CD4-positive, CD25-positive, alpha-beta regulatory T cell (primary cell): ENCODE results near the gene DIAPH3. TPM values are rescaled to one million over a fixed set of nuclear protein-coding genes. Genes with fewer than 3 reads are reported as not detected.
"Not testable (repeated sequence)": the region's sequence is repeated elsewhere in the genome, so short reads cannot be mapped to it uniquely, and the experiment has no call there.

ENCODE experiments used
- ATAC-seq, 2 donors: fragments of 150-1000 bp; cut with Tn5 transposase; one replicate each; pipeline ENCODE4 v1.10.0; 2021; ENCODE audit warnings: low read depth in 2 of 2, moderate number of reproducible peaks in 2 of 2, moderate library complexity in 1 of 2
- DNase-seq, 3 donors: peaks; one replicate each; pipeline versions ENCODE4 v3.0.0 to v3.0.0-alpha.2; 2012 to 2022; ENCODE audit warnings: mixed read lengths in 1 of 3
- H3K27ac ChIP-seq: one replicate; pipeline ENCODE4 v1.7.0; 2013; ENCODE audit warnings: mild to moderate bottlenecking, low read length; ENCODE audit not compliant: insufficient read depth, poor library complexity, severe bottlenecking
- H3K27me3 ChIP-seq: one replicate; pipeline ENCODE4 v1.7.0; 2013; ENCODE audit warnings: low read length; ENCODE audit not compliant: control insufficient read depth, insufficient read depth
- H3K36me3 ChIP-seq: one replicate; pipeline ENCODE4 v1.7.0; 2013; ENCODE audit warnings: mild to moderate bottlenecking, low read length, moderate library complexity; ENCODE audit not compliant: control insufficient read depth, insufficient read depth
- H3K4me1 ChIP-seq: 2 replicates; pipeline ENCODE4 v1.7.0; 2013; ENCODE audit warnings: mild to moderate bottlenecking, low read length; ENCODE audit not compliant: insufficient read depth, control insufficient read depth, poor library complexity, severe bottlenecking
- H3K4me3 ChIP-seq: one replicate; pipeline ENCODE4 v1.7.0; 2013; ENCODE audit warnings: low read depth, mild to moderate bottlenecking, low read length, moderate library complexity
- H3K9me3 ChIP-seq, 2 experiments: 1 replicate in 1 of 2; 2 replicates in 1 of 2; pipeline ENCODE4 v1.7.0; 2013; ENCODE audit warnings: low read length in 2 of 2, mild to moderate bottlenecking in 1 of 2, moderate library complexity in 1 of 2; ENCODE audit not compliant: control insufficient read depth in 2 of 2
- H3K27ac Mint-ChIP-seq, 3 donors: one replicate each; pipeline ENCODE4 v1.8.0; 2020 to 2022; ENCODE audit warnings: mild to moderate bottlenecking in 3 of 3, mixed read lengths in 3 of 3, moderate library complexity in 2 of 3
- H3K27me3 Mint-ChIP-seq: one replicate; pipeline ENCODE4 v1.8.0; 2022; ENCODE audit warnings: mild to moderate bottlenecking, mixed read lengths
- H3K36me3 Mint-ChIP-seq: one replicate; pipeline ENCODE4 v1.8.0; 2020; ENCODE audit warnings: mixed read lengths
- H3K4me1 Mint-ChIP-seq, 4 donors: one replicate each; pipeline ENCODE4 v1.8.0; 2020 to 2022; ENCODE audit warnings: mixed read lengths in 4 of 4, mild to moderate bottlenecking in 1 of 4
- H3K4me3 Mint-ChIP-seq, 4 donors: one replicate each; pipeline ENCODE4 v1.8.0; 2020 to 2022; ENCODE audit warnings: mild to moderate bottlenecking in 4 of 4, mixed read lengths in 4 of 4, moderate library complexity in 3 of 4
- H3K9me3 Mint-ChIP-seq, 7 donors: one replicate each; pipeline ENCODE4 v1.8.0; 2020 to 2022; ENCODE audit warnings: mixed read lengths in 7 of 7, mild to moderate bottlenecking in 3 of 7, moderate library complexity in 2 of 7
- polyA plus RNA-seq, 4 donors: library from polyadenylated mRNA; unstranded; fragments of 300-500 nt; fragmentation: Illumina TruSeq; gene quantifications; one replicate each; pipeline ENCODE4 v1.2.3, GENCODE V29; 2021
- total RNA-seq: library from RNA; stranded (reverse); gene quantifications from one replicate; pipeline ENCODE4 v1.2.3, GENCODE V29; 2022

The DIAPH3 gene
- total and polyA plus RNA-seq, 5 donors from 2014 or later, result 0.09 to 0.57 (median 0.27) TPM

DNA sequence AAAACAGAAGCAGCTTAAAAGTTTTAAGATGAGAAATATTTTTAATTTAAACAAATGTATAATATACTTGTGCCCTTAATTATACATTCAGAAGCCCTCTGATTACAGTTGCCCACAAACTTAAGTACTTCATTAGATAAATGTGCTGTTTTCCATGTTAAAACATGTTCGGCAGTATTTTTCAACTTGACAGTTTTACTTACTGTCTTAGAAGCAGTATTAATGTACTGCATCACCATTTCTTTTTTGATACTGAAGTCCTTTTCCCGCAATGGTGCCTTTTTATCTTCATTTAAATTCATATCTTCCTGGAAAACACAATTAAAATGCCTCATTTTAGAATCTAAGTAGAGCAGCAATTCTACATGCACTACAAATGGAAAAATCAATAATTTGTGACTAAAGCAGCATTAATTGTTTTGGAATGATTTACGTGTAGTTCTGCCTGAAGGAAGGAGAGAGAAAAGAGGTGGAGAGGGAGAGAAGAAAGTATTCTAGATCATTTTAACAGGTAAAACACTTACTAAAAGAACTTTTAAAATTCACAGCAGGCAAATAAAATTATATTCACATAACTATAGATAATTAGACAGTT is 70.2 kb downstream of the DIAPH3 start:
- ATAC-seq, result no peak
- H3K4me3 Mint-ChIP-seq, result no peak overlapping the region

DNA sequence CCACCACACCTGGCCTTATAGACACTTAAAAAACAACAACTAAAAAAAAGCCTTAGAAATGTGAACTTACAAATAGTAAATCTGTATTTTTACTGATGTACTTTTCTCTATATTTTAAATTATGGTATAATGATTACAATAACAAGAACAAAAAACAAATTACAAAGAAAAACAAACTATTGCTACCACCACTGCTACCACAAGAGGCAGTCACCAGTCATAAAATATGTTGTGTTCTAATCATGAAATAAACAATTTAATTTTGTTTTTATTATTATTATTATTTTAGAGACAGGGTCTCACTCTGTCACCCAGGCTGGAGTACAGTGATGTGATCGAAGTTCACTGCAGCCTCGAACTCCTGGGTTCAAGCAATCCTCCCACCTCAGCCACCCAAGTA is 72.2 kb downstream of the DIAPH3 start:
- Mint-ChIP-seq H3K27me3 (no peaks in the 10 kb centered on the region), H3K36me3 (no peaks in the 10 kb centered on the region), H3K4me1 (peaks cover 0 to 3% (median 0%) of the 10 kb centered on the region in 4 donors), H3K4me3 (no peak overlapping the region), H3K27ac (no peak overlapping the region), H3K9me3 (no peaks in the 10 kb centered on the region)
- ATAC-seq (no peak), DNase-seq (no peak)
- Histone ChIP-seq H3K36me3 (no peaks in the 10 kb centered on the region), H3K4me3 (no peak overlapping the region), H3K27ac (no peak overlapping the region), H3K4me1 (no peaks in the 10 kb centered on the region), H3K9me3 (no peaks in the 10 kb centered on the region), H3K27me3 (no peaks in the 10 kb centered on the region)

More for the DNA sequence above, 70.2 kb downstream of the DIAPH3 start:
- Mint-ChIP-seq H3K36me3 (no peaks in the 10 kb centered on the region), H3K27me3 (no peaks in the 10 kb centered on the region), H3K27ac (no peak overlapping the region), H3K9me3 (no peaks in the 10 kb centered on the region), H3K4me1 (peaks cover 0 to 3% (median 0%) of the 10 kb centered on the region in 4 donors)
- Histone ChIP-seq H3K9me3 (no peaks in the 10 kb centered on the region), H3K36me3 (no peaks in the 10 kb centered on the region), H3K4me3 (no peak overlapping the region), H3K27me3 (no peaks in the 10 kb centered on the region), H3K4me1 (no peaks in the 10 kb centered on the region), H3K27ac (no peak overlapping the region)
- DNase-seq, result no peak

DNA sequence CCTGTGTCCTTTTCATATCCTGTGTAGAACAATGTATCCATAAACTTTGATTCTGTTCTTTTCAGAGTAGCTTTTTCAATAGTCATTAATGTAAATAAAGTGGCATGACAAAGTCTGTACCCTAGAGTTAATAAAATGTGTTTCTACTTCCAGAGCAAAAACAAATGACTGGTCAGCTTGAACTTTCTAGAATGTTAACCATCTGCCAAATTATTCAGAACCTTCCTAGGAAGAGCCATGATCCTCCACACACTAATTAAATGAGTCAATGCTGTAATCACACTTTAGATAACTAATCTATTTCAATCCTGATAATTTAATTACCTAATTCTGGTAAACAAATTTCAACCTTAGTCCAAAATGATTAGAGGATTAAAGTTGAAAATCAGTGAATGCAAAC is 73.2 kb downstream of the DIAPH3 start:
- H3K4me3 ChIP-seq, result no peak overlapping the region
- no peaks in the 10 kb centered on the region for H3K27me3 Mint-ChIP-seq
- no peaks in the 10 kb centered on the region for H3K9me3 ChIP-seq
- peaks cover 0 to 3% (median 0%) of the 10 kb centered on the region in 4 donors for H3K4me1 Mint-ChIP-seq
- H3K27me3 ChIP-seq, result no peaks in the 10 kb centered on the region
- no peaks in the 10 kb centered on the region for H3K36me3 Mint-ChIP-seq
- no peaks in the 10 kb centered on the region for H3K9me3 Mint-ChIP-seq
- no peak for DNase-seq
- no peaks in the 10 kb centered on the region for H3K4me1 ChIP-seq
- H3K4me3 Mint-ChIP-seq, result no peak overlapping the region
- no peak overlapping the region for H3K27ac ChIP-seq
- no peaks in the 10 kb centered on the region for H3K36me3 ChIP-seq
- no peak for ATAC-seq
- no peak overlapping the region for H3K27ac Mint-ChIP-seq

DNA sequence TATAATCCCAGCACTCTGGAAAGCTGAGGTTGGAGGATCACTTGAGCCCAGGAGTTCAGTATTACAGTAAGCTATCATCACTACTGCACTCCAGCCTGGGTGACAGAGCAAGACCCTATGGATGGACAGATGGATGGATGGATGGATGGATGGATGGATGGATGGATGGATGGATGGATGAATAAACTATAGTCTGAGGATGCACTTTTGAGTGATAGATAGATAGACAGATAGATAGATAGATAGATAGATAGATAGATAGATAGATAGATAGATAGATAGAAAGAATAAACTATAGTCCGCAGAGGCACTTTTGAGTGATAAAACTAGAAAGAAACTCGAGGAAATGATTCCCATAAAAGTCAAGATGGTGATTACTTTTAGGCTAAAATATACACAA is 79.9 kb downstream of the DIAPH3 start:
- not testable (repeated sequence) for H3K4me1 ChIP-seq

DNA sequence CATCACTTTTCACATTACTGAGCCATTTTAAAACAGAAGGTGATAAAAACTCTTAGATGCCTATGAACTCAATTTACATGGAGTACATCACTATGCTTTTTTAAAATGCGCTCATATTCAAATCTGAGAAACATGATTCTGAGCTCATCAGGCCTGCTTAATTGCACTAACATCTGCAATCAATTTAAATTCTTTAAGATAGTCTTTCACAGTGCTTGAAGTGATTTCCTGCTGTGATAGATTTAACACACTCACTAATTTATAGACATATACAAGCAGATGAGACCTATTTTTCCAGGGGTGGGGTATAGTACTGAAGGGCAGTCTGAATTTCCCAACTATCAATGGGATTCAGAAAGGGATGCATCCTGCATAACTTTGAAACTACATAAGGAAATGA is 82.9 kb downstream of the DIAPH3 start:
- Mint-ChIP-seq H3K4me3 (no peak overlapping the region), H3K27me3 (no peaks in the 10 kb centered on the region), H3K36me3 (no peaks in the 10 kb centered on the region), H3K27ac (no peak overlapping the region), H3K4me1 (no peaks in the 10 kb centered on the region), H3K9me3 (peaks cover 0 to 7% (median 1%) of the 10 kb centered on the region in 7 donors)
- Histone ChIP-seq H3K36me3 (no peaks in the 10 kb centered on the region), H3K4me3 (no peak overlapping the region), H3K9me3 (no peaks in the 10 kb centered on the region), H3K27me3 (no peaks in the 10 kb centered on the region), H3K4me1 (no peaks in the 10 kb centered on the region), H3K27ac (no peak overlapping the region)
- no peak for ATAC-seq
- DNase-seq, result no peak

More for the DNA sequence above, 79.9 kb downstream of the DIAPH3 start:
- H3K36me3 Mint-ChIP-seq, H3K27ac Mint-ChIP-seq, H3K4me1 Mint-ChIP-seq, H3K27ac ChIP-seq, H3K27me3 ChIP-seq, ATAC-seq, DNase-seq, H3K9me3 Mint-ChIP-seq, H3K36me3 ChIP-seq, H3K9me3 ChIP-seq, H3K27me3 Mint-ChIP-seq, H3K4me3 ChIP-seq, H3K4me3 Mint-ChIP-seq: not testable (repeated sequence)

DNA sequence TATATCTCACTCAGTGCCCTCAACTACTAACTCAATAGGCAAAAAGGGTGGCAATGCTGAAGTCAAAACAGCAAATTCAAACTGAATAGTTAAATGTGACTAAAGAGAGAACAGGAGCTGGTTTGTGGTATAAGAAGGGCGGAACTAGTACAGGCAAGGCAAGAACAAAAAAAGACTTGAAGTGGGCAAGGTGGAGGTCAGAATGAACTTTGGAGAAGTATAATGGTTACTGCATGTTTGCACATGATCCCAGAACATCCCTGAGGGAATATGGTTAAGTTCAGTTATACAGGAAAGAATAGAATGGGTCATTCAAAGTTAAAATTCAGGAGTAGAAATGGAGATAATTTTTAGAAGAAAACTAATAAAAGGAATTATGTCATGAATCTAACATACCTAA is 85.5 kb downstream of the DIAPH3 start:
- H3K4me3 Mint-ChIP-seq, result no peak overlapping the region
- Histone ChIP-seq H3K36me3 (no peaks in the 10 kb centered on the region), H3K27me3 (no peaks in the 10 kb centered on the region), H3K27ac (no peak overlapping the region), H3K9me3 (no peaks in the 10 kb centered on the region), H3K4me1 (no peaks in the 10 kb centered on the region), H3K4me3 (no peak overlapping the region)
- H3K27me3 Mint-ChIP-seq, result no peaks in the 10 kb centered on the region
- no peak overlapping the region for H3K27ac Mint-ChIP-seq
- ATAC-seq, result no peak
- H3K36me3 Mint-ChIP-seq, result no peaks in the 10 kb centered on the region
- no peak for DNase-seq
- H3K4me1 Mint-ChIP-seq, result peaks cover 0 to 2% (median 0%) of the 10 kb centered on the region in 4 donors
- peaks cover 0 to 5% (median 1%) of the 10 kb centered on the region in 7 donors for H3K9me3 Mint-ChIP-seq

DNA sequence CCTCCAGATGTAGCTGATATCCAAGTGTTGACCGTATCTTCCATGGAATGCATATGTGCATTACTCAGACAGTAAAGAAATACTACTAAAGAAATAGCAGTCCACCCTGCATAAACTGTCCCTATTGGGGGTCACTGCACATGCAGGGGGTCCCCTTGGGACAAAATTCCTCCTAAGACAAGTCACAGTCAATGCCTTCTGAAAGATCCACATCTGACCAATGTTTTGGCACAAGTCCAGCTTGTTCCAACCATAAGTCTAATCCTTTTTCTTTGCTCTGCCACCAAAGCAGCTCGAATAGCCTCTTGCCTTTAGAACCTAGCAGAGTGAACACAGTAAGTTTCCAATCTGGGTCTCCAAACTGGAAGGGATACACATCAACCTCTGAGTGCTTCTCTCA is 87.9 kb downstream of the DIAPH3 start:
- Histone ChIP-seq H3K9me3 (no peaks in the 10 kb centered on the region), H3K4me1 (no peaks in the 10 kb centered on the region), H3K36me3 (no peaks in the 10 kb centered on the region), H3K4me3 (no peak overlapping the region), H3K27me3 (no peaks in the 10 kb centered on the region), H3K27ac (no peak overlapping the region)
- DNase-seq (no peak), ATAC-seq (no peak)
- Mint-ChIP-seq H3K4me1 (peaks cover 0 to 2% (median 0%) of the 10 kb centered on the region in 4 donors), H3K4me3 (no peak overlapping the region), H3K27ac (no peak overlapping the region), H3K36me3 (no peaks in the 10 kb centered on the region), H3K9me3 (peaks cover 0 to 4% (median 0%) of the 10 kb centered on the region in 7 donors), H3K27me3 (no peaks in the 10 kb centered on the region)

DNA sequence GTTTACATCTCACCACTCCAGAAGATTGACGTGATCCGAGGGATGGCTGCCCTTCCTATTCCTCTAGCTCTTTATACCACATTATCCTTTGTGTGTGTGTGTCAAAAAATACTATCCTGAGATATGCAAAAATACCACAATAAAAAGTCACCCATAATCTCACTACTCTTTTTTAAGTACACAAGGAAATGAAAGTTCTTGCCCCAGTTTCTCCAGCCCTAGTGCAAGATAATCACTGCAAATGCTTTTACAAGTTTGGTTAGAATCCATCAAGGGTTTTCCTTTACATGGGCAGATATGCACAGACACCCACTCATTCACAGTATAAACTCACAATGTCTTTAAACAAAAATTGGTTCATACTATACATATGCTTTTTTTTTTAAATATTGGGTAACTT is 89.3 kb downstream of the DIAPH3 start:
- ATAC-seq (no peak), DNase-seq (no peak)
- H3K36me3 ChIP-seq, result no peaks in the 10 kb centered on the region
- Mint-ChIP-seq H3K36me3 (no peaks in the 10 kb centered on the region), H3K27ac (no peak overlapping the region), H3K4me1 (peaks cover 0 to 2% (median 0%) of the 10 kb centered on the region in 4 donors), H3K27me3 (no peaks in the 10 kb centered on the region), H3K9me3 (peaks cover 0 to 5% (median 0%) of the 10 kb centered on the region in 7 donors), H3K4me3 (no peak overlapping the region)
- H3K4me1 ChIP-seq, result no peaks in the 10 kb centered on the region
- no peaks in the 10 kb centered on the region for H3K9me3 ChIP-seq
- no peaks in the 10 kb centered on the region for H3K27me3 ChIP-seq
- H3K4me3 ChIP-seq, result no peak overlapping the region
- H3K27ac ChIP-seq, result no peak overlapping the region
